HG02763 (cell line): ENCODE data around the gene IKZF4.
"Not testable (repeated sequence)": the region's sequence is repeated elsewhere in the genome, so short reads cannot be mapped to it uniquely, and the experiment has no call there.

Experiments used
- ATAC-seq: cut with Tn5 transposase; IDR thresholded peaks from one replicate; pipeline ENCODE4 v1.9.1; 2021; ENCODE audit warnings: mild to moderate bottlenecking, moderate library complexity; ENCODE audit not compliant: unreplicated experiment

Gene IKZF4

DNA sequence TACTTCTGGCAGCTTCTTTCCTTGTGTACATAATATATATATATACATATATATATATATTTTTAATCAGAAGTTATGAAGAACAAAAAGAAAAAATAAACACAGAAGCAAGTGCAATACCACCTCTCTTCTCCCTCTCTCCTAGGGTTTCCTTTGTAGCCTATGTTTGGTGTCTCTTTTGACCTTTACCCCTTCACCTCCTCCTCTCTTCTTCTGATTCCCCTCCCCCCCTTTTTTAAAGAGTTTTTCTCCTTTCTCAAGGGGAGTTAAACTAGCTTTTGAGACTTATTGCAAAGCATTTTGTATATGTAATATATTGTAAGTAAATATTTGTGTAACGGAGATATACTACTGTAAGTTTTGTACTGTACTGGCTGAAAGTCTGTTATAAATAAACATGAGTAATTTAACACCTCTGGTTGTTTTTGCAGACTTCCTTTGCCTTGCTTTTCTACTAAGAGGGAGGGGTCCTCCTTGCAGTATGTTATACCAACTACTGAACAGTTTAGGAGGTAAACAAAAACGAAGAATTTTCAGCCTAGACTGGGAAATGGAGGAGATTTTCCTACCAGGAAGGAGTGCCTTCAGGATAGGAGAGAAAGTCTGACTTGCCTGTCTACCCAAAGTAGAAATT is 17.3 kb downstream of the IKZF4 start:
- ATAC-seq, result no peak

DNA sequence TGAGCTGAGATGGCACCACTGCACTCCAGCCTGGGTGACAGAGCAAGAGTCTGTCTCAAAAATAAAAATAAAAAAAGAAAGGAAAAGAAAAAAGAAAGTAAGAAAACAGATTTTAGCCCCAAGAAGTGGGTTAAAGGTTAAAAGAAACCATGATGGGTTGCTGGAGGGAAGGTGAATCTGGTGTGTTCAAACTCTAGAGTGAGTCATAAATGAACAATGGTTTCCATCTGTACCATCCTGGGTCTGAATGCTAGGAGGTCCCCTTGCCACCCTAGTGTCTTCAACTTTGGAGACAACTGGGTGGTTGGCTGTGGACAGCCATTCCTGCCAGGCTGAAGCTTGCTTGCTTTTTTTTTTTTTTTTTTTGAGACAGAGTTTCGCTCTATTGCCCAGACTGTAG is 19.3 kb downstream of the IKZF4 start:
- ATAC-seq, result no peak

DNA sequence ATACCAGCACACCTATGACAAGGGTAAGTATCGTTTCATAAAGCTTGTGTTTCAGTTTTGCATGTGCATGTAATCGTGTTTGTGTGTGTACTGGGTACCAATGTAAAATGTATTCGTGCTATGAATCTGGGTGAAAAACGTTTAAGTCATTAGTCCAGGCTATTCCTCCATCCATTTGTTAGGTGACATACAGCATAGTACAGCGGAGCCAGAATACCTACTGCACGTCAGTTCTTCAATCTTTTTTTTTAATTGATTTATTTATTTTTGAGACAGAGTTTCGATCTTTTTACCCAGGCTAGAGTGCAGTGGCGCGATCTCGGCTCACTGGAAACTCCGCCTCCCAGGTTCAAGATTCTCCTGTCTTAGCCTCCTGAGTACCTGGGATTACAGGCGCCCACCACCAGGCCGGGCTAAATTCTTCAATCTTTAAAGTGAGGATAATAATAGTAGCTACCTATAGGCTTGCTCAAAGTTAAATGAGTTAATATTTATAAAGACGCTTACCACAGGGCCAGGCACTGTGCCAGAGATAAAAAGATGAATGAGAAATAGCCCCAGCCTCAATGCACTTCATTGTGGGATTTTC is 20.2 kb downstream of the IKZF4 start:
- ATAC-seq, result no peak

DNA sequence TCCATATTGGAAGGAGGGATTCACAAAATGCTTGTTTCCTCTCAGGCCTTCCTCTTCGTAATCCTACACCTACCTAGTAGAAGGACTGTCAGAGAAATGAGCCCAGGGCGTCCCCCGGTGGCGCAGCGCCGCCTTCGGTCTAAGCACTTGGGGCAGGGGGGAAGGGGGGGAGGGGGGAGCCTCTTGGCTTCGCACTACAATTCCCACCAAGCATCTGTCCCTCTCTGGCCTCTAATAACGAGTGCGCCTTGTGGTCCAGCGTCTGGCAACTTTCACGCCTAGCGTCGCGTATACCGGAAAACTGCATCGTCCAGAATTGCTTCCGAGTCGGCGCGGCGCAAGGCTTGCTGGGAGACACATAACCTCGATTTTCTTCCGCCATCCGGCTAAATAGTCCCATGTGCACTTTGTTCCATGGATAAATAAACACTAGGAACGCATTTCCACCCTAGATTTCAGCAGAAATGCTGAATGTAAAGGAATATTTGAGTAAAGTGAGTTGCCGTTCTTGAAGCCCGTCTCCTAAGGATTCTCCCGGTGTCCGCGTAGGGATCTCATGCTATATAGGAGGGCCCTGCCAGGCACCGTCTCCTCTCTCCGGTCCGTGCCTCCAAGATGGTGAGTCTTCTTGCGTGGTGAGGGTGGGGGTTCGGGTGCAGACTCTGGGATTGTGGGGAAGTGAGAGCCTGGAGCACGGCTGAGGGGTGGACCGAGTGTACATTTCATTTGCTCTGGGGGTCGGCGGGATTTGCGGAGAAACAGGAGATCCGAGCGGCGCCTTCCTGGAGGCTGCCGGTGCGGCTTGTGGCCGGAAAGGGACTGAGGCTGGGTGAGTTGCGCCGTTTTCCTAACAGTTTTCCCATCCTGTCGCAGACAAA is 20.9 kb downstream of the IKZF4 start, which contains the start of gene RPS26:
Gene RPS26, plus strand, starts transcription at position 367 of the 878 bp plus-strand sequence. Its CDS starts 249 bp downstream, at position 616.
- peak; percentile 93 for ATAC-seq

DNA sequence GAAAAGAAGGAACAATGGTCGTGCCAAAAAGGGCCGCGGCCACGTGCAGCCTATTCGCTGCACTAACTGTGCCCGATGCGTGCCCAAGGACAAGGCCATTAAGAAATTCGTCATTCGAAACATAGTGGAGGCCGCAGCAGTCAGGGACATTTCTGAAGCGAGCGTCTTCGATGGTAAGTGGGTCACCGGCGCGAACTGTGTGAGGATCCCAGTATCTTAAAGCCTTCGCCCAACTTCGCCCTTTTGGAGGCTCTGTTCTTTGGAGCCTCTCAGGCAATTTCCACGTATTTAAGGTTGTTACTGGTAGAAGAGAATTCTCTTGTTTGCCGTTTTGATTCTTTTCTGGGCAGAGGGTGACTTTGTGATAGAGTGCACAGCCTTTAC is 21.6 kb downstream of the IKZF4 start:
- ATAC-seq, result not testable (repeated sequence)

DNA sequence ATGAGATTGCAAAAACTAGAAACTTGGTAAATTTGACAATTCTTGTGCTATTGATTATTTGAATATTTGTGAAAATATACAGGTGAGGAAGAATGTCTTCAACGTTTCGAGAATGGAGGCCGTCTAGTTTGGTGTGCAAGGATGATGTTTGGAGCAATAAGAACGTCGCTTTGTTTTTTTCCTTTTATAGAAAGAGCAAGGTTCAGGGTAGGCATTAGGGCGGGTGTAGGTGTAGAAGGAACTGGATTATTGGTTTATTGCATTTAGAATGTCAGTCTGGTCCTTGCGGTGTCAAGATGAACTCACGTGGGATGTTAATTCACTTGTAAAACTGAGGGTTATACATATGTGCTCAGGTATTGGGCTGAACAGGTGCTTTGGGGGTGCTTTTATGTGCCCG is 22.0 kb downstream of the IKZF4 start:
- ATAC-seq, result no peak

DNA sequence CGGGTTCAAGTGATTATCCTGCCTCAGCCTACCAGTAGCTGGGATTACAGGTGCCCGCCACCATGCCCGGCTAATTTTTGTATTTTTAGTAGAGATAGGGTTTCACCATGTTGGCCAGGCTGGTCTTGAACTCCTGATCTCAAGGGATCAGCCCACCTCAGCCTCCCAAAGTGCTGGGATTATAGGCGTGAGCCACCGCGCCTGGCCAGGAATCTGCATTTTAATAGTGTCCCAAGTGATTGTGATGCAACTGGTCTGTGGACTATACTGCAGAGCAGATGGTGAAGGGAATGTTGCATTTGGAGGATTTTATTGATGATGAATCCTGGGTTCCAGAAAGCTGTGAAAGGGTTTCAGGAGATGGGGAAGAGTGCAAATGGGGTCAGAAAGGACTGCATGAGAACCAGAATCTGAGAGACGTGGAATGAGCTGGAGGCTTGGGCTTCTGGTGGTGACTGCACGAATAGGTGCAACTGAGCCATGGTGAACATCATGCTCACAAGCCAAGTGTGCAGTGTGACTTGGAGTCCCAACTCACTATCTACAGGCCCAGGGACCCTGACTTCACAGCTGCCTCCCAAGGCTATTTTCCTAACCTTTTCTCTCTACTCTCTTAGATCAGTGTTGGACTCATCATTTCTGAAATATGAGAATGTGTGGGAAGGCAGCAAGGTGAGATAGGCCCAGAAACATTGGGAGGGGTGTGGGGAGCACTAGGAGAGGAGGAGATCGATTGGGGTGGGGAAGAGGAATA is 25.4 kb downstream of the IKZF4 start:
- ATAC-seq, result no peak

DNA sequence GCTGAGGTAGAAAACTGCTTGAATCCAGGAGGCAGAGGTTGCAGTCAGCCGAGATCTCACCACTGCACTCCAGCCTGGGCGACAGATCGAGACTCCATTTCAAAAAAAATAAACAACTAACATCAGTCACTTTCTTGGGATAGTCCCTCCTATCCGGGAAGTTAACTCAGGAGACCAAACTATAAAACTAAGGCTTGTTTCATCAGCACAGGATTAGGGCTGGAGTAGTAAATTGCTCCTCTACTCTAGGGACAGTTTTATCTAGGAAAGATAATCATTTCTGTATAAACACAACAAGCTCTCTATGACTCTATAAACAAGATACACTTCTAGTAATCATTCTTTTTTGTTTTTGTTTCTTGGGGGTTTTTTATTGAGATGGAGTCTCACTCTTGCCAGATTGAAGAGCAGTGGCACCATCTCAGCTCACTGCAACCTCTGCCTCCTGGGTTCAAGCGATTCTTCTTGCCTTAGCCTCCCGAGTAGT is 32.6 kb downstream of the IKZF4 start:
- ATAC-seq, result no peak

DNA sequence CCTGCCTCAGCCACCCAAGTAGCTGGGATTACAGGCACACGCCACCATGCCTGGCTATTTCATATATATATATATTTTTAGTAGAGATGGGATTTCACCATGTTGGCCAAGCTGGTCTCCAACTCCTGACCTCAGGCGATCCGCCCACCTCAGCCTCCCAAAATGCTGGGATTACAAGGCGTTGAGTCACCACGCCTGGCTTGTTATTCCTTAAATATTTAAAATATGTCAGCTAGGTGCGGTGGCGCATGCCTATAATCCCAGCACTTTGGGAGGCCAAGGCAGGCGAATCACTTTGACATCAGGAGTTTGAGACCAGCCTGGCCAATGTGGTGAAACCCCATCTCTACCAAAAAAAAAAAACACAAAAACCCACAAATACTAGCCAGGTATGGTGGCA is 39.1 kb downstream of the IKZF4 start:
- ATAC-seq, result not testable (repeated sequence)

DNA sequence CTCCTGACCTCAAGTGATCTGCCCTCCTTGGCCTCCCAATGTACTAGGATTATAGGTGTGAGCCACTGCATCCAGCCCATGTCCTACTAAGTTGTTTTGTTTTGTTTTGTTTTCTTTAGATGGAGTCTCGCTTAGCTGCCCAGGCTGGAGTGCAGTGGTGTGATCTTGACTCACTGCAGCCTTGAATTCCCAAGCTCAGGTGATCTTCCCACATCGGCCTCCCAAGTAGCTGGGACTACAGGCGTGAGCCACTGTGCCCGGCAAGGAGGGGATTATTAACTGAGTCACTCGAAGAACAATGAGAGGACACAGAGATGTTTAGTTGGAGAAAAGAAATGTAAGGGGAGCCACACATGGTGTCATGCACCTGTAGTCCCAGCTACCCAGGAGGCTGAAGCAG is 41.1 kb downstream of the IKZF4 start:
- ATAC-seq, result no peak

DNA sequence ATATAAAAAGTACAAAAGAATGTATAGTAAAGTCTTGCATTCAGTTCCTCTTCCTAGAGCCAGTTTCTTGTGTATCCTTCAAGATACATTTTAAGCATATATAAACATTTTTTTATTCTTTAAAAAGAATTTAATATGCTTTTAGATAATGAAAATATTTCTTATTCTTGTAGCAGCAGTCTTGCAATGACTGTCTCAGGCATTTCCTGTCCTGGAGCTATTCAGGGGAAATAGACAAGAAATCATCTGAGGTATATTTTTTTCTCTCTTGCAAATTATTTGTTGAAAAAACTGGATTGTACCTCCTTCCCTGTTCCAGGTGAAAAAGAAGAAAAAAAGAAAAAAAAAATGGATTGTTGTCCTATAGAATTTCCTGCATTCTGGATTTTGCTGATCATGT is 42.2 kb downstream of the IKZF4 start:
- ATAC-seq, result no peak

DNA sequence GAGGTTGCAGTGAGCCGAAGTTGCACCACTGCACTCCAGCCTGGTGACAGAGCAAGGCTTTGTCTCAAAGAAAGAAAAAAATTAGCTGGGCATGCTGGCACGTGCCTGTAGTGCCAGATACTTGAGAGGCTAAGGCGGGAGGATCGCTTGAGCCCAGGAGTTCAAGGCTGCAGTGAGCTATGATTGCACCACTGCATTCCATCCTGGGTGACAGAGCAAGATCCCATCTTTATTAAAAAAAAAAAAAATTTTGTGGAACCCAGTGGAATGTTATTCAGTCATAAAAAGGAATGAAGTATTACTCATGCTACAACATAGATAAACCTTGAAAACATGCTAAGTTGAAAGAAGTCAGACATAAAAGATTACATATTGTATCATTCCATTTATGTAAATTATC is 50.8 kb downstream of the IKZF4 start:
- no peak for ATAC-seq

DNA sequence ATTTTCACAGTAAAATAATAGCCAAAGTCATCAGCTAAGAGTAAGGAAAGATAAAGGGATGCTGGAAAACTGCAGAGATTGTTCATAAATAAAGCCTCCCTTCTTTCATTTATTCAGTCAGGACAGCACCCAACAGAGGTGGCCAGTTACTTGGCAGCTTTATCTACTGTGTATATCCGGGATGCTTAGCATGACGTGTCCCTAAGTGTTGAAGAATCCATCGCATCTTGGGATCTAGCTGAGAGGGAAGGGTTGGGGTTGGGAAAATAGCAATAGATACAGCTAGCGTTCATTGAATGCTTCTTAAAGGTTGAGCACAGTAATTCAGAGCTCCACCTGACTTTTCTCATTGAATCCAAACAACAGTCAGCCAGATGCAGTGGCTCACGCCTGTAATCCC is 53.6 kb downstream of the IKZF4 start:
- no peak for ATAC-seq

DNA sequence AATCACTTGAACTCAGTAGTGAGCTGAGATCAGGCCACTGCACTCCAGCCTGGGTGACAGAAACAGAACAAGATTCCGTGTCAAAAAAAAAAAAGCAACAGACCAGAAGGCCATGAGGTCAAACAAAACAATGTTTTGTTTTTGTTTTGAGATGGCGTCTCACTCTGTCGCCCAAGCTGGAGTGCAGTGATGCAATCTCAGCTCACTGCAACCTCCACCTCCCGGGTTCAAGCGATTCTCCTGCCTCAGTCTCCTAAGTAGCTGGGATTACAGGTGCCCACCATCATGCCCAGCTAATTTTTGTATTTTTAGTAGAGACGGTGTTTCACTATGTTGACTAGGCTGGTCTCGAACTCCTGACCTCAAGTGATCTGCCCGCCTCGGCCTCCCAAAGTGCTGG is 57.1 kb downstream of the IKZF4 start:
- not testable (repeated sequence) for ATAC-seq

DNA sequence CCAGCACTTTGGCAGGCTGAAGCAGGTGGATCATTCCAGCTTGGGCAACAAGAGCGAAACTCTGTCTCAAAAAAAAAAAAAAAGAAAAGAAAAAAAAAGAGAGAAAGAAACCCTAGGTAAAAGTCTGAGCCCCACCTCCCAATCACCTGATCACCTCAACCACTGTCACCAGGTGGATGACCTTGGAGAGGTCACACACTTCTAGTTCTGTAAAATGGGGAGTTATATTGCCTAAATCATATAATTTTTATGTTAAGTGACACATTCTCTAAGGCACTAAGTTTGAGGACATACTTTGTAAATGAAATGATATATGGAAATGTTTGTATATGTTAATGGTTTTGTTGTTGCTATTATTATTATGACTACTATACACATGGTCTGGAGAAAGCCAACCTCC is 57.6 kb downstream of the IKZF4 start:
- ATAC-seq, result no peak

DNA sequence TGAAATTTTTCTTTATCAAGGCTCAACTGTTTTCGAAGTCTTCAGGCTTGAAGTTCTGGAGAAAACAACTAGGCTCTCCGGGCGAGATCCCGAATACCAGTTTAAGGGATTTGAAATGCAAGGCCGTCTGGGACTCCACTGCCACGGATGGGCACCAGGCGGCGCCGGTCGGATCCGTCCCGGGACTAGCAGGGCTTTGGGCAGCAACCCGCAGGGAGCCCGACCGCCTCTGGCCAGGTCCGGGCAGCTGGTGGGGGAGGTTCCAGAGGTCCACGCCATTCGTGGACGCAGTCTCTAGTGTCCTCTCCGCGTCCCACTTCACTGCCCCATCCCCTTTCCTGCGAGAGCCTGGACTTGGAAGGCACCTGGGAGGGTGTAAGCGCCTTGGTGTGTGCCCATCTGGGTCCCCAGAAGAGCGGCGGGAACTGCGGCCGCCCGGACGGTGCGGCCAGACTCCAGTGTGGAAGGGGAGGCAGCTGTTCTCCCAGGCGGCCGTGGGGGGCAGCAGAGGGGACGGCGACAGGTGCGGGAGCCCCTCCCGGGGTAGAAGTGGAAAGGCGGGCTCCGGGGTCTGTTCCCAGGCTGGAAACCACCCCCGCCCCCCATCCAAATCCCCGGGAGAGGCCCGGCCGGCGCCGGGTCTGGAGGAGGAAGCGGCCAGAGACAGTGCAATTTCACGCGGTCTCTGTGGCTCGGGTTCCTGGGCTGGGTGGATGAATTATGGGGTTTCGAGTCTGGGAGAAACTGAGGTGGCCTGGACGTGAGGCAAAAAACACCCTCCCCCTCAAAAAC is 58.3 kb downstream of the IKZF4 start:
- no peak for ATAC-seq

DNA sequence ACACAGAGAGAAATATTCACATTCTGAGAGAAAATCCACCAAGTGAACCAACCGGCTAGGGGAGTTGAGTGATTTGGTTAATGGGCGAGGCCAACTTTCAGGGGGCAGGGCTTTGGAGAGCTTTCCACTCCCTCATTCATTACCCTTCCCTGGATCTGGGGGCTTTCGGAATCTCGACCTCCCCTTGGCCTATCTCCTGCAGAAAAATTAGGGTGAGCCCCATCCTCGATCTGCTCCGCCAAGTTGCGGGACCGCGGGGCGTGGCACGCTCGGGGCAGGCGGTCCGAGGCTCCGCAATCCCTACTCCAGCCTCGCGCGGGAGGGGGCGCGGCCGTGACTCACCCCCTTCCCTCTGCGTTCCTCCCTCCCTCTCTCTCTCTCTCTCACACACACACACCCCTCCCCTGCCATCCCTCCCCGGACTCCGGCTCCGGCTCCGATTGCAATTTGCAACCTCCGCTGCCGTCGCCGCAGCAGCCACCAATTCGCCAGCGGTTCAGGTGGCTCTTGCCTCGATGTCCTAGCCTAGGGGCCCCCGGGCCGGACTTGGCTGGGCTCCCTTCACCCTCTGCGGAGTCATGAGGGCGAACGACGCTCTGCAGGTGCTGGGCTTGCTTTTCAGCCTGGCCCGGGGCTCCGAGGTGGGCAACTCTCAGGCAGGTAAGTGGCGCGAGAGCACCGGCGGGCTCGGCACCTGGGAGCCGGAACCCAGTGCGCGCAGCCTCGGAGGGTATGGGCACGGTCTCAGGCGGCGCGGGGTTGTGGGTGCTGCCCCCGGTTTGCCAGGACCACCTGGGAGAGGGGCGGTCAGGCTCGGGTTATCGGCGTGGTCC is 59.1 kb downstream of the IKZF4 start, which contains the start of gene ERBB3:
Gene ERBB3, plus strand, starts transcription at position 443 of the 833 bp plus-strand sequence. Its CDS starts 136 bp downstream, at position 579.
- ATAC-seq, result no peak

DNA sequence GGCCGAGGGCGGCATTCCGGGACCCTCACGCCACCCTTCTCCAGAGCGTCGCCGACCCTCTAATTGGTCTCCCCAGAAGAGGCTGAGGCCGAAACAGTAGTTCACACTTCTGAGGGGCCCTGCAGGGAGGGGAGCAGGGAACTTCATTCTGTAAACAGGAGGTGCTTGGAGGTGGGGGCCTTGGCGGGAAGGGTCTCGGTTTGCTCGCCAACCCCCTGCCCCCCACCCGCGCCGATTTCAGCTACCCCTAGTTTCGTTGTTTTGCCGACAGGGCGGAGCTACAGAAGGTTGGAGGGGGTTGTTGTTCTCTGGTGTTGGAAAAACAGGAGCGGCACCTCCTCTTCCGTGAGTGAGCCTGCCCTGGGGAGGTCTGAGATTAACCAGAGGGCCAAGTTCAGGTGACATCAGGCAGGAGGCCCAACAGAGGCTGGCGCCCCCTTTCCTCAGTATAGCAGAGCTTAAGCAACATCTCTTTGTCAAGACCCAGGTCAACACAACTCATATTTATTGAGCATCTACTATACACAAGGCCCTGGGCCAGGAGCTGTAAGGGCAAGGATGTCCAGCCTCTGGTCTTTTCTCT is 59.8 kb downstream of the IKZF4 start:
- ATAC-seq, result no peak
